ENCODE measurements around the gene PLCXD3.
"Not testable (repeated sequence)": the region's sequence is repeated elsewhere in the genome, so short reads cannot be mapped to it uniquely, and the experiment has no call there.

Gene PLCXD3

GRCh38 chr5:41485533-41485932 is 24.9 kb downstream of the PLCXD3 start:
- no peak for DNase-seq

- DNase-seq: no peak
Observed at GRCh38 chr5:41482715-41483114, 27.7 kb downstream of the PLCXD3 start.

GRCh38 chr5:41482173-41482572 is 28.2 kb downstream of the PLCXD3 start:
- DNase-seq: no peak

GRCh38 chr5:41471571-41472208 is 38.7 kb downstream of the PLCXD3 start:
- DNase-seq: not testable (repeated sequence)

GRCh38 chr5:41465493-41466171 is 44.8 kb downstream of the PLCXD3 start:
- no peak for DNase-seq

DNA sequence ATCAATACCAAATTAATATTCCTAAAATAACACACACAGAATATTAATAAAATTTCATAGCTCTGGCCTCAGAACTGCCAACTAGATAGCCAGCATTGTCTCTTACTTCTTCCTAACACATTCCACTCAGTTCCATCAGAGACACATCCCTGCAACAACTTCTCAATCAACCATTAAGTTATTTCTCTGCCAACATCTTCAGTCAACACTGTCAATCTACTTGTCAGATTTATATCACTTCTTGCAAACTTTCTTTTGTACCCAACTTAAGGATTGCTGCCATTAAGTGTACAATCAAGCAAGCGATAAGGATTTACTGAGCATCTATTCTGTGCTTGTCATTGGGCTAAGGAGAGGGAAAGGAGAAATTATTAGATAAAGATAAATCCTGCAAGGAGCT is 50.8 kb downstream of the PLCXD3 start:
- DNase-seq: no peak

DNA sequence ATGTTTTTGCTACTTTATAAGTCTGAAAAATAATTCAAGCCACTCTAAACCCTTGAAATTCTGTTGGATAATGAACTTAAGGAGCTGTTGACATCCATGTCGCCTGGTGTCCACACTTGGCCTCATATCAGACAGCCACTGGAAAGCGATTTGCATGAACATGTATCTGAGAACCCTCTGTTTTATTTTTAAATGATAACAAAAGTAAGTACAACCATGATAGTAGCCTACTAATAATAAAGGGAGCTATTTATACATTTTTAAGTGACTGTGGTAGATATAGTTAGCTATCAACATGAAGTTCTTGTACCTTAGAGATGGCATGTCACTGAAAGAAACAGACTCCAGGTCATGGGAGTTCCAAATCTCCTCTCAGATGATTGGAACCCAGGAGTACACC is 53.3 kb downstream of the PLCXD3 start:
- DNase-seq: no peak

DNA sequence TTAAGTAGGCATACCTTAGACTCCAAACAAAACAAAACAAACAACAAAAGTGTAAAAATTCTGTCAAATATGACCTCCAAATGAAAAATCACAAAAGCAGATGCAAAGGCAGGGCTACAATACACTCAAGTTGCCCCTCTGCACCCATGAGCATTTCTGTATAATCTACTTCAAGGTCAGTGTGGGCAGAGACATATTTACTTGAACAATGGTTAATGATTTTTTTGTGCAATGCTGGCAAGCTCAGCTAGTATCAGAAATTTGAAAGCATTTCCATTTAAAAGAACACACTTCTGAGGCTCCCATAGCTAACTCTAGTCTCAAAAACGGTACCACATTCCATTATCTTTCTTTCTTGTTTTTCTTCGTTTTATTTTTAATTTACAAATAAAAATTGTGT is 57.9 kb downstream of the PLCXD3 start:
- DNase-seq: no peak

GRCh38 chr5:41447650-41448510 is 62.5 kb downstream of the PLCXD3 start:
- DNase-seq: no peak

DNA sequence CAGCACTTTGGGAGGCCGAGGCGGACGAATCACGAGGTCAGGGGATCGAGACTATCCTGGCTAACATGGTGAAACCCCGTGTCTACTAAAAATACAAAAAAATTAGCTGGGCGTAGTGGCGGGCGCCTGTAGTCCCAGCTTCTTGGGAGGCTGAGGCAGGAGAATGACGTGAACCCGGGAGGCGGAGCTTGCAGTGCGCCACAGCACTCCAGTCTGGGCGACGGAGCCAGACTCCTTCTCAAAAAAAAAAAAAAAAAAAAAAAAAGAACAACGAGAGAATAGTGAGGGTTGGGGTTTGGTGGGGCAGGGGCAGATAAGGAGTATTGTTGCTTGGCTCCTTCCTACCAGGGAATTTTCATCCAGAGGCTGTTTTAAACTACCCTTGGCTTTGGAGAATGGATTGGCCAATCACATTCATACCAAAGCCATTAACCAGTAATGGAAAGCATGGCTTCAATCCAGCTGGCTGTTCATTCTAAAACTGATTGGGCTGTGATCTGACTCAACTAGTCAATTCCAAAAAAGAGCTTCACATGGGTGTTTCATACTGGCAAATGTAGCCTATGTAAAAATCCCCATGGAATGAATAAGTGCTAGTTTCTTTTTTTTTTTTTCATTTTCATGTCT is 64.4 kb downstream of the PLCXD3 start:
- DNase-seq: no peak

DNA sequence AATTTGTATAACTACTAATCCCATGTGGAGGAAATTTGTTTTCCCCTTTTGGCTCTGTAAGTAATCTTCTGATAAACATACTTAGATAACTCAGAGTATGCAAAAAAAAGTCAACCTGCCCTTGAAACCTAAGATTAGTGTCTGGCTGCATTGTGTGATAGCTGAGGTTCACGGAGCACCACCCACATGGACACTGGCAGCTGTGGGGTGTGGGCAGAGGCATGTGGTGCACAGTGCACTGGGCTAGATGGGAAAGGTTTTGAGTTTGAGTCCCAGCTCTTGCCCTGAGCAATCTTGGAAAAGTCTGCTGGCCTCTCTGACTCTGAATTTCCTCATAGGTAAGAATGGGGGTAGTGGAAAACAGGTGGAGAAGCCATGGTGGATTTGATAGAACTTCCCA is 75.1 kb downstream of the PLCXD3 start:
- DNase-seq: no peak

DNA sequence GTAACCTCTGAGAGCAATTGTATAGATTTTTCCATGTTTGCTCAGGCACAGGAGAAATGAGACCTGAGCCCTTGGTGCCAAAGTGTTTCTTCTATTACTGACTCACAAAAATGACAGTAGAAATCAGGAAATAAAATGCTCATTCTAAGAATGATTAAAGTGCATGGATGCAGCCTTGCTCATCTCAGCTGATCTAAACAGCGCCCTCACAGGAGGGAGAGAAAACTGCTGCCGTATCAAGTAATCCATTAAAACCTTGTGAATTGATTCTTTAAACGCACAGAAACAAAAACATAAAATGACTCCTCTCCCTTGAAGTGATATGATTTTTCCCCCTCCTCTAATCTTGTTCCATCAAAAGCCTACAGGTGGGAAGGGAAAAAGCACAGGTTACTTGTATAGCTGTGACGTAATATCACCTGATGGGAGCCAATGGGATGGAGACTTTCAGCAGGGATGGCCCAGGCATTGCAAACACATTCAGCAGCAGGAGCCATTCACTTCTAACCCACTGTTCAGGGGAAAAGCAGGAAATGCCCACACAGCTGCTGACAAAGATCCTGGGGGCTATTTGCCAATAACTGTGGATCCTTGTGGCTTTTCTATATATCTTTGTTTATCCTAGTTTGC is 76.7 kb downstream of the PLCXD3 start:
- DNase-seq: no peak

- no peak for DNase-seq
Observed at GRCh38 chr5:41432481-41433253, 77.7 kb downstream of the PLCXD3 start.

DNA sequence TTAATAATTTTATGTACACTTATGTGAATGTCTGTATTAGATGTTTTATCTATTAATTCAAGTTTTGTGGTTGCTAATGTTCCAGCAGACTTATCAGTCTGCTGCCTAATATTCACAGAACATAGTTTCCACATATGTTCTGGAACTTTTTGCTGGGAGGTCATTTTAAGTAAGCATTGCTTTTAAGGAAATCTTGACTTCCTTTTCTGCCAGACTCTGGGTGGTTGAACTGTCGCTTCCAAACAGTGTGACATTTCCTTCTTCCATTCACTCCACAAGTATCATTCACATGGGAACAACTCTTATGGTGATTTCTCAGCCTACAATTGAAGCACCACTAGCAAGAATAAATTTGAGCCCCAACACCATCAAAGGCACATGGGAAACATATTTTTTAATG is 82.9 kb downstream of the PLCXD3 start:
- DNase-seq: no peak

DNA sequence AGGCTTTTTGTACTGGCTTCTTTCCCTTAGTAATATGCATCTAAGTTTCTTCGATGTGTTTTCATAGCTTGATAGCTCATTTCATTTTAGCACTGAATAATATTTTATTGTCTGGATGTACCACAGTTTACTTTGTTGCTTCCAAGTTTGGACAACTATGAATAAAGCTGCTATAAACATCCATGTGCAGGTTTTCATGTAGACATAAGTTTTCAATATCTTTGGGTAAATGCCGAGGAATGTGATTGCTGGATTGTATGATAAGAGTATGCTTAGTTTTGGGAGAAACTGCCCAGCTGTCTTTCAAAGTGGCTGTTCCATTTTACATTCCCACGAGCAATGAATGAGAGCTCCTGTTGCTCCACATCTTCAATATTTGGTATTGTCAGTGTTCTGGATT is 84.7 kb downstream of the PLCXD3 start:
- no peak for DNase-seq

DNA sequence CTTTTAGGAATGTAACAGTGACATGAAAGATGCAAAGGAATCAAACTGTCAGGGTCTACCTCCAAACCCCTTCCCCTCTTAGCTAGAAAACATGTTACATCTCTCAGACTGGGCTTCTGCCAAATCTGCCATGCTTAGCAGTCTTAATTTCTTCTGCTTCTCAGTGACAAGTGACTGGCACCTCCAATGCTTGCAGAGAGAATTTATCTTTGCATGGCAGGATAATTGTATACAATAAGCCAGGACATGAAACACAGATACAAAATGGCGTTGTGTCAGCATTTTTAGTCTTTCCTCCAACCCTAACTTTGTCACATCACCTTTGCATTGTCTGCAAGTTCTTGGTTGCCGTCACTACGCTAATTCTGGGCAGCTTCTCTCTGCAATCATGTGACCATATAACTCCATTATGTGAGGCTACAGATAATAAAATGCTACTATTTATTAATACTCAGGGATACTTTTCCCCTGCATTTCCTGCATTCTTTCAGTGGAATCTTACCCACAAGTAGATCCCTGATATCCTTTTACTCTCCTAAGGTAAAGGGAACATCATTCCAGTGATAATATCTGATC is 89.8 kb downstream of the PLCXD3 start:
- no peak for DNase-seq

DNA sequence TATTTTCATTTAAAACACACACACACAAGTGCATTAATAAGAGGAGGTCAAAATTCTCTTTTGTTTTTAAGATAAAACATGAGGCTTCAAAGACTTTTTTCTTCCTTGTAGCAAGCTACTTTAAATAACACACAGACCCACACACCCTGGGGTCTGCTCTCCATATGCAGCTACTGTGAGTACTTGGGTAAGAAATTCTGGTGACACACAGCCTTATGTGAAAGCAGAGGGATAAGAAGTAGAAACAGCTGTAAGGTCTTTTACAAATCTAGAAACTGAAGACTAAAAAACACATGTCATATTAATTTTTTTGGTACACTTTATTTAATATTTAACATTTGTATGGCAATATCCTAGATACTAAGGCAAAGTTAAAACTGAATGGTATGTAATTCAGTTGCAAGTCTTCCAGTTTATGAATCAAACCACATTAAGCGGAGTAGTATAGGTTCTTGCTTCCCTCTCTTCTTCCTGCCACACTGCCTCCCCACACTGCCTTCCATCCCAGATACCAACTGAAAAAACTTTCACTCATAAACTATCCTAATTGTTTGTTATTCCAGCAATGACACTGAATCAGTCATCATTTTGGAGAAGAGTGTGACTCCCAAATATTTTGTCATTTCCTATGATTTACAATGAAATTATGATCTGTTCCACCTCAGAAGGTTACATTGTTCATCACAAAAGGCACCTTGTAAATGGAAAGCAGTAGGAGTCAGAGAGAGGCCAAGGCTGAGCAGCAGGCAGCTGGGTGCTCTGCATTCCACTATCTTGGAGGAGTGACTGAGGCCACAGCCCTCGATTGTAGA is 92.0 kb downstream of the PLCXD3 start:
- no peak for DNase-seq

DNA sequence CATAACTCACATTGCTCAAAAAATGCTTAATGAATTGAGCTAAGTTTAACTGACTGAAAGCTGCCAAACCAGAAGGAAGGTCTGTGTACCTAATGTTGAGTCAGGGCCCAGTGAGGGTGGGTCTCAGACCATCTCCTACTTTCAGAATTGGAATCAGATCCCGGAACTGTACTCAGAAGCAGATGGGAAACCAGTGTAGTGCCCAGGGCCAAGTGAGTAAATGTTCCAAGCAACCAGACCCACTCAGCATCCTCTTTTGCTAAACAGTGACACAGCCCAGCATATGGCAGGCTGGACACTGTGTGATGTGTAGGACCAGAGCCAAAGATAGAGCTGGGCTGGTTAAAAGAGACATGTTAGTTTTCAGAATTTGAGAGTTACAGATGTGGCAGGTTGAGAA is 94.1 kb downstream of the PLCXD3 start:
- no peak for DNase-seq

GRCh38 chr5:41415242-41415641 is 95.2 kb downstream of the PLCXD3 start:
- no peak for DNase-seq

DNA sequence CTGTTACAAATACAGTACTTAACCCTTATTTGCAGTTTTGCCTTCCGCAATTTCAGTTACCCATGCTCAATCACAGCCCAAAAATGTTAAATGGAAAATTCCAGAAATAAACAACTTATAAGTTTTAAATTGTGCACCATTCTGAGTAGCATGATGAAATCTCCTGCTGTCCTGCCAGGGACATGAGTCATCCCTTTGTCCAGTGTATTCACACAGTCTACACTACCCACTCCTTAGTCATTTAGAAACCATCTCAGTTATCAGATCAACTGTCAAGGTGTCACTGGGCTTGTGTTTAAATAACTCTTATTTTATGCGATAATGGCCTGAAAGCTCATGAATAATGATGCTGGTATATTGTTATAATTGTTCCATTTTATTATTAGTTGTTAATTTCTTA is 95.8 kb downstream of the PLCXD3 start:
- no peak for DNase-seq

DNA sequence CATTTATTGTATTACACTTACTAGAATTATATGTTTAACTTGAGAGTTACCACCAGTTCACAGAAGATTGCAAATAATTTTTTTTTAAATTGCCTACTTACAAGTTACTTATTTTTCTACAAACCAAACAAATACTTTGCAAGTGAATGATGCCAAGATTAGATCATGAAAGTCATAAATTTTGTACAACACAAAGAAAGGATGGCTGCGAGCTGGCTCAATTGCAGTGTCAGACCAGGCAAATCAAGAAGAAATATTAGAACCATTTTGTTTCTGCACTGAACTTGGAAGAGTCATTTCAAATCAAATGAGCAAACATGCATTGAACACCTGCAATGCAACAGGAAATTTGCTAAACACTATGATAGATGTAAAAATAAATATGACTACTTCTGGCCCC is 97.3 kb downstream of the PLCXD3 start:
- no peak for DNase-seq
